B cell (primary cell): Measurements from ENCODE around the gene RTP1. TPM values are rescaled to one million over a fixed set of nuclear protein-coding genes. Genes with fewer than 3 reads are reported as not detected.

Experiments used
- ATAC-seq: fragments of 200-7000 bp; cut with Tn5 transposase; one replicate; pipeline ENCODE4 v1.10.0; 2021; ENCODE audit warnings: low read depth, mild to moderate bottlenecking, moderate number of reproducible peaks, moderate library complexity
- CTCF ChIA-PET: fragments of 350-600 bp; sonication (Branson Sonifier 250); formaldehyde crosslinking; loops from one replicate; lab custom pipeline; 2021; ENCODE audit warnings: antibody characterized with exemption, inconsistent platforms; lab: Charles Lee
- POLR2A ChIA-PET: fragments of 350-600 bp; sonication (Branson Sonifier 250); formaldehyde crosslinking; loops from one replicate; lab custom pipeline; 2021; ENCODE audit warnings: antibody characterized with exemption; lab: Charles Lee
- DNase-seq: peaks from one replicate; pipeline ENCODE4 v3.0.0; 2013
- H2AFZ ChIP-seq: 2 replicates; pipeline ENCODE4 v1.6.1; 2012; ENCODE audit warnings: mild to moderate bottlenecking, low read depth, low read length; ENCODE audit not compliant: insufficient read depth, poor library complexity, severe bottlenecking
- H3K27ac ChIP-seq, 2 donors: 1 replicate in 1 of 2; 2 replicates in 1 of 2; pipeline ENCODE4 v1.5.1; 2012 to 2013; ENCODE audit warnings: low read length in 2 of 2, mild to moderate bottlenecking in 2 of 2, moderate library complexity in 1 of 2
- H3K27me3 ChIP-seq, 4 experiments: fragments of 200-600 bp in 1 of 4; sonication (generic) in 1 of 4; replicated peaks in 1 of 4; 1 replicate in 2 of 4; 2 replicates in 2 of 4; pipeline versions ENCODE4 v1.6.1 to v1.7.0; 2013 to 2016; ENCODE audit warnings: low read length in 3 of 4, mild to moderate bottlenecking in 2 of 4, mixed read lengths in 1 of 4, moderate library complexity in 1 of 4; ENCODE audit not compliant: insufficient read depth in 4 of 4, control insufficient read depth in 3 of 4; ENCODE audit errors: control extremely low read depth in 1 of 4
- H3K36me3 ChIP-seq, 2 experiments: replicated peaks in 1 of 2; 1 replicate in 1 of 2; 2 replicates in 1 of 2; pipeline versions ENCODE4 v1.6.1 to v1.7.1; 2013; ENCODE audit warnings: low read length in 1 of 2; ENCODE audit not compliant: insufficient read depth in 2 of 2, control insufficient read depth in 1 of 2; ENCODE audit errors: control extremely low read depth in 1 of 2, extremely low read depth in 1 of 2
- H3K4me1 ChIP-seq, 2 donors: fragments of 200-600 bp in 1 of 2; sonication (generic) in 1 of 2; 1 replicate in 1 of 2; 2 replicates in 1 of 2; pipeline versions ENCODE4 v1.5.1 to v1.6.1; 2013 to 2017; ENCODE audit warnings: low read length in 2 of 2; ENCODE audit not compliant: control insufficient read depth in 2 of 2, insufficient read depth in 2 of 2
- H3K4me2 ChIP-seq: replicated peaks from 2 replicates; pipeline ENCODE3; 2012; ENCODE audit warnings: mild to moderate bottlenecking, low read depth, low read length; ENCODE audit not compliant: poor library complexity, severe bottlenecking
- H3K4me3 ChIP-seq, 5 experiments: fragments of 200-600 bp in 1 of 5; sonication (generic) in 1 of 5; 1 replicate in 3 of 5; 2 replicates in 2 of 5; pipeline versions ENCODE4 v1.5.1 to v1.7.0; 2011 to 2016; ENCODE audit warnings: low read length in 4 of 5, mild to moderate bottlenecking in 4 of 5, low read depth in 2 of 5, control low read depth in 1 of 5, moderate library complexity in 1 of 5; ENCODE audit not compliant: insufficient read depth in 1 of 5; ENCODE audit errors: control extremely low read depth in 1 of 5, extremely low read depth in 1 of 5
- H3K79me2 ChIP-seq: fragments of 200-600 bp; sonication (generic); one replicate; pipeline ENCODE4 v1.6.0; 2016; ENCODE audit warnings: low read length; ENCODE audit not compliant: control insufficient read depth, insufficient read depth
- H3K9ac ChIP-seq: fragments of 200-600 bp; sonication (generic); 2 replicates; pipeline ENCODE4 v1.6.1; 2017; ENCODE audit warnings: mild to moderate bottlenecking, low read length, moderate library complexity
- H3K9me3 ChIP-seq, 3 donors: one replicate each; pipeline versions ENCODE4 v1.6.1 to v1.7.1; 2013; ENCODE audit warnings: low read length in 2 of 3; ENCODE audit not compliant: control insufficient read depth in 2 of 3, insufficient read depth in 1 of 3; ENCODE audit errors: control extremely low read depth in 1 of 3
- H4K20me1 ChIP-seq: 2 replicates; pipeline ENCODE4 v1.6.0; 2012; ENCODE audit warnings: mild to moderate bottlenecking, low read length; ENCODE audit not compliant: insufficient read depth, control insufficient read depth, poor library complexity, severe bottlenecking
- H3K27ac Mint-ChIP-seq: one replicate; pipeline ENCODE4 v1.8.0; 2021; ENCODE audit warnings: mixed read lengths
- H3K27me3 Mint-ChIP-seq: one replicate; pipeline ENCODE4 v1.8.0; 2021; ENCODE audit warnings: mixed read lengths
- H3K4me1 Mint-ChIP-seq: one replicate; pipeline ENCODE4 v1.8.0; 2021; ENCODE audit warnings: mixed read lengths
- H3K4me3 Mint-ChIP-seq: one replicate; pipeline ENCODE4 v1.8.0; 2021; ENCODE audit warnings: mixed read lengths
- H3K9me3 Mint-ChIP-seq: one replicate; pipeline ENCODE4 v1.8.0; 2022; ENCODE audit warnings: mixed read lengths; ENCODE audit not compliant: insufficient read depth
- EZH2 ChIP-seq: IDR thresholded peaks from 2 replicates; pipeline ENCODE4 v1.6.1; 2012; ENCODE audit warnings: borderline replicate concordance, low read depth, mild to moderate bottlenecking, moderate library complexity, low read length; ENCODE audit not compliant: insufficient read depth, poor library complexity, severe bottlenecking
- WGBS: methylation state at CpG from one replicate; pipeline ENCODE4 v1.1.5; 2013; ENCODE audit warnings: missing lambda C conversion rate; ENCODE audit not compliant: insufficient coverage; 5-methylcytosine and 5-hydroxymethylcytosine counted together
- intact Hi-C: fragments of 100-400 bp; cut with micrococcal nuclease; formaldehyde crosslinking; loops from one replicate; pipeline ENCODE4 v1.10.0; 2022
- polyA minus RNA-seq: library from RNA; depleted of rRNA, polyadenylated mRNA; stranded (reverse); fragments of >200 nt; gene quantifications from 2 replicates; pipeline ENCODE4 v1.2.3, GENCODE V29; 2012
- polyA plus RNA-seq: library from polyadenylated mRNA; depleted of rRNA; stranded (reverse); fragments of >200 nt; gene quantifications from 2 replicates; pipeline ENCODE4 v1.2.3, GENCODE V29; 2012
- total RNA-seq, 2 donors: library from RNA; stranded (reverse); fragments of 120-200 nt in 1 of 2; gene quantifications; 1 replicate in 1 of 2; 2 replicates in 1 of 2; pipeline versions ENCODE4 v1.2.3 to v1.2.4, GENCODE V29; 2013 to 2022
- TF ChIP-seq, protein P1 (sequence below): fragments of 200-600 bp; IDR thresholded peaks from one replicate; pipeline ENCODE4 v1.8.0; 2022; ENCODE audit warnings: antibody characterized with exemption, mild to moderate bottlenecking

RTP1 gene, protein sequence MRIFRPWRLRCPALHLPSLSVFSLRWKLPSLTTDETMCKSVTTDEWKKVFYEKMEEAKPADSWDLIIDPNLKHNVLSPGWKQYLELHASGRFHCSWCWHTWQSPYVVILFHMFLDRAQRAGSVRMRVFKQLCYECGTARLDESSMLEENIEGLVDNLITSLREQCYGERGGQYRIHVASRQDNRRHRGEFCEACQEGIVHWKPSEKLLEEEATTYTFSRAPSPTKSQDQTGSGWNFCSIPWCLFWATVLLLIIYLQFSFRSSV
- total RNA-seq (not detected in 2 replicates), polyA plus RNA-seq (not detected in 2 replicates), polyA minus RNA-seq (not detected in 2 replicates)
- not detected for total RNA-seq (2013)

DNA sequence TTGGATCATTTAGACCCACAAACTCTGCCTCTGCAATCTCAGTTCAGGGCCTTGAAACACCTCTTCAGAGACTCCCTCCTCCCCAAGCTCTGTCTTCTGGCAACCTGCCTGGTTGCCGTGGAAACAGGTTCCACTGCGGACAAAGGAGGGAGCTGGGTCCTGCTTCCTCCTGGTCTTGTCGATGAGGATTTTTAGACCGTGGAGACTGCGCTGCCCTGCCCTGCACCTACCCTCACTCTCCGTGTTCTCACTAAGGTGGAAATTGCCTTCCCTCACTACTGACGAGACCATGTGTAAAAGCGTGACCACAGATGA is at the start of gene RTP1:
RTP1 (plus strand) TSS at position 152 of the 315 bp plus-strand sequence; CDS start at position 182, 30 bp downstream.
- H3K27me3 Mint-ChIP-seq = peaks cover 47% of the 10 kb centered on the region

DNA sequence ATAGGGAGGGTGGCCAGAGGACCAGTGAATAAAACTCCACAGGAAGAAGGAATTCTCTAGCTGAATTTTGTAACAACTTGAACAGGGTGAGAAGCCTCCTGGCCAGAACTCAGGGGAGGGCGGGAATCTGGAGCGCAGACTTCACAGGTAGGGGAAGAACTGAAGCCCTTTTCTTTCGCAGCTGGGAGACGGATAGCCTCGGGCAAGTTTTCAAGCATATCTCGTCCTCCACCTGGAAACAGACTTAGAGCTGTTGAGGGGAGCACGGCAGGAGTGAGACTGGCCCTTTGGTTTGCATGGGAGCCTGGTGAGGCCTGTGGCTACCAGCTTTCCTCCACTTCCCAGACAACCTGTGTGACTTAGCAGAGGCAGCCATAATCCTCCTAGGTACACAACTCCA is 47.1 kb upstream of the RTP1 start:
- H3K4me2 ChIP-seq = no peak overlapping the region
- WGBS = 100% methylated on average over 7 of the region's 7 CpGs

More for the DNA sequence above, at the start of gene RTP1:
- ChIA-PET POLR2A (no interaction called here), CTCF (no interaction called here)
- no peak for TF ChIP-seq EZH2
- TF ChIP-seq, protein P1, sequence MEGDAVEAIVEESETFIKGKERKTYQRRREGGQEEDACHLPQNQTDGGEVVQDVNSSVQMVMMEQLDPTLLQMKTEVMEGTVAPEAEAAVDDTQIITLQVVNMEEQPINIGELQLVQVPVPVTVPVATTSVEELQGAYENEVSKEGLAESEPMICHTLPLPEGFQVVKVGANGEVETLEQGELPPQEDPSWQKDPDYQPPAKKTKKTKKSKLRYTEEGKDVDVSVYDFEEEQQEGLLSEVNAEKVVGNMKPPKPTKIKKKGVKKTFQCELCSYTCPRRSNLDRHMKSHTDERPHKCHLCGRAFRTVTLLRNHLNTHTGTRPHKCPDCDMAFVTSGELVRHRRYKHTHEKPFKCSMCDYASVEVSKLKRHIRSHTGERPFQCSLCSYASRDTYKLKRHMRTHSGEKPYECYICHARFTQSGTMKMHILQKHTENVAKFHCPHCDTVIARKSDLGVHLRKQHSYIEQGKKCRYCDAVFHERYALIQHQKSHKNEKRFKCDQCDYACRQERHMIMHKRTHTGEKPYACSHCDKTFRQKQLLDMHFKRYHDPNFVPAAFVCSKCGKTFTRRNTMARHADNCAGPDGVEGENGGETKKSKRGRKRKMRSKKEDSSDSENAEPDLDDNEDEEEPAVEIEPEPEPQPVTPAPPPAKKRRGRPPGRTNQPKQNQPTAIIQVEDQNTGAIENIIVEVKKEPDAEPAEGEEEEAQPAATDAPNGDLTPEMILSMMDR = no peak
- no peaks in the 10 kb centered on the region for H3K9me3 Mint-ChIP-seq
- H4K20me1 ChIP-seq = no peaks in the 10 kb centered on the region
- H3K27ac ChIP-seq = no peak within 1 kb of the TSS
- H3K4me1 Mint-ChIP-seq = no peaks in the 10 kb centered on the region
- no peak within 1 kb of the TSS for H3K9ac ChIP-seq
- no peak for ATAC-seq
- H3K9me3 ChIP-seq = no peaks in the 10 kb centered on the region
- H2AFZ ChIP-seq = no peak within 1 kb of the TSS
- no peak within 1 kb of the TSS for H3K4me3 Mint-ChIP-seq
- H3K4me1 ChIP-seq = no peaks in the 10 kb centered on the region
- no peak within 1 kb of the TSS for H3K27ac Mint-ChIP-seq
- H3K4me2 ChIP-seq = no peak within 1 kb of the TSS
- H3K79me2 ChIP-seq = no peaks in the 10 kb centered on the region
- intact Hi-C loops = no loop called here
- 61% methylated on average over 4 of the region's 8 CpGs for WGBS
- DNase-seq = no peak
- H3K4me3 ChIP-seq = no peak within 1 kb of the TSS
- H3K27me3 ChIP-seq = peaks cover 0 to 51% (median 5%) of the 10 kb centered on the region in 4 experiments
- H3K36me3 ChIP-seq = no peaks in the 10 kb centered on the region

More for the DNA sequence above, 47.1 kb upstream of the RTP1 start:
- Histone ChIP-seq H3K4me3 (no peak overlapping the region), H3K79me2 (no peaks in the 10 kb centered on the region), H3K4me1 (no peaks in the 10 kb centered on the region), H3K27me3 (no peaks in the 10 kb centered on the region), H3K9me3 (peaks cover 0 to 11% (median 9%) of the 10 kb centered on the region in 3 donors), H3K36me3 (no peaks in the 10 kb centered on the region), H4K20me1 (no peaks in the 10 kb centered on the region), H2AFZ (no peak overlapping the region), H3K27ac (no peak overlapping the region), H3K9ac (no peak overlapping the region)
- TF ChIP-seq EZH2 = no peak
- TF ChIP-seq, protein P1 = no peak
- Mint-ChIP-seq H3K9me3 (peaks cover 10% of the 10 kb centered on the region), H3K27me3 (peaks cover 6% of the 10 kb centered on the region), H3K4me3 (no peak overlapping the region), H3K4me1 (peaks cover 3% of the 10 kb centered on the region), H3K27ac (no peak overlapping the region)
- no peak for ATAC-seq
- ChIA-PET POLR2A (interaction anchor here (0.6 to 2.2 kb wide), 5 partner anchors 9 to 323 kb away, joined by 3 to 11 read pairs (median 3); partner anchors contain the start of gene RPL39L), CTCF (interaction anchor here (0.7 to 7.4 kb wide), 30 partner anchors 10 to 535 kb away, joined by 3 to 196 read pairs (median 6); partner anchors contain the start of gene RPL39L)
- intact Hi-C loops = loop anchor here (1.0 kb wide), 2 partner anchors 37 to 301 kb away; no protein-coding TSS in a partner anchor
- no peak for DNase-seq
